ENCODE measurements around the gene ERLIN1.

DNA sequence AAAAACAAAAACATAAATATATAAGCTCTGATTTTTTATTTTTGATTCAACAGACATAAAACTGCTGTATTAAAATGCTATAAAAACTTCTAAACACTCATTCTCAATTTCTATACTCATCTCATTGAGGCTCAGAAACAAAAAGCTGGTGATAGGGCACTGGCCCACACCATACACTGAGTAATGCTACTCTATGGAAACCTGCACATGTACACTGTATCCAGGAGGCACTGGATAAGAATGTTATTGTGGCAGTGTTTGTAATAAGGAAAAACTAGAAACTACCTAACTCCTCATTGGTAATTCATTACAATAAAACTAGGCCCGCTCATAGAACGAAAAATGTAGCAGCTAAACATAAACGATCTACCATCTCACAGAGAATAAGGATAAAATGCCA, 23.1 kb downstream of the ERLIN1 start:
- TF ChIP-seq, protein P1, sequence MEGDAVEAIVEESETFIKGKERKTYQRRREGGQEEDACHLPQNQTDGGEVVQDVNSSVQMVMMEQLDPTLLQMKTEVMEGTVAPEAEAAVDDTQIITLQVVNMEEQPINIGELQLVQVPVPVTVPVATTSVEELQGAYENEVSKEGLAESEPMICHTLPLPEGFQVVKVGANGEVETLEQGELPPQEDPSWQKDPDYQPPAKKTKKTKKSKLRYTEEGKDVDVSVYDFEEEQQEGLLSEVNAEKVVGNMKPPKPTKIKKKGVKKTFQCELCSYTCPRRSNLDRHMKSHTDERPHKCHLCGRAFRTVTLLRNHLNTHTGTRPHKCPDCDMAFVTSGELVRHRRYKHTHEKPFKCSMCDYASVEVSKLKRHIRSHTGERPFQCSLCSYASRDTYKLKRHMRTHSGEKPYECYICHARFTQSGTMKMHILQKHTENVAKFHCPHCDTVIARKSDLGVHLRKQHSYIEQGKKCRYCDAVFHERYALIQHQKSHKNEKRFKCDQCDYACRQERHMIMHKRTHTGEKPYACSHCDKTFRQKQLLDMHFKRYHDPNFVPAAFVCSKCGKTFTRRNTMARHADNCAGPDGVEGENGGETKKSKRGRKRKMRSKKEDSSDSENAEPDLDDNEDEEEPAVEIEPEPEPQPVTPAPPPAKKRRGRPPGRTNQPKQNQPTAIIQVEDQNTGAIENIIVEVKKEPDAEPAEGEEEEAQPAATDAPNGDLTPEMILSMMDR (IDR thresholded peaks at IDR 0.05; ENCODE audit: low read length), result no peak
- TF ChIP-seq EZH2 (optimal IDR thresholded peaks at IDR 0.05; ENCODE audit: low read depth, low read length), result no peak
- no peak for TF ChIP-seq EZH2phosphoT487 (IDR thresholded peaks at IDR 0.05; ENCODE audit: low read length)

Data from MM.1S (cell line).